ENCODE results near the gene LGALS3BP.
A peak's percentile ranks its signal among the peaks of the same experiment; 100 is the strongest.
"Not testable (repeated sequence)": the region's sequence is repeated elsewhere in the genome, so short reads cannot be mapped to it uniquely, and the experiment has no call there.

Gene LGALS3BP

GRCh38 chr17:78979780-78980623, at the start of gene LGALS3BP:
LGALS3BP (minus strand) TSS chr17:78979923; CDS start chr17:78977191, 2,732 bp downstream.
- DNase-seq, result peak; percentile 28

GRCh38 chr17:79028496-79029326, 49.0 kb upstream of the LGALS3BP start:
- no peak for DNase-seq

- DNase-seq, result no peak
Measured at GRCh38 chr17:79027925-79028491, 48.3 kb upstream of the LGALS3BP start.

GRCh38 chr17:79027274-79027924, 47.7 kb upstream of the LGALS3BP start:
- no peak for DNase-seq

- DNase-seq, result no peak
Measured at GRCh38 chr17:79026376-79027273, 46.9 kb upstream of the LGALS3BP start.

GRCh38 chr17:79024901-79025737, 45.4 kb upstream of the LGALS3BP start:
- DNase-seq, result no peak

- DNase-seq, result peak; percentile 33
Measured at GRCh38 chr17:79023886-79024771, 44.4 kb upstream of the LGALS3BP start, which contains the start of gene C1QTNF1. C1QTNF1 (plus strand) TSS chr17:79024169; CDS start chr17:79043969, 19,800 bp downstream.

GRCh38 chr17:79023180-79023705, 43.5 kb upstream of the LGALS3BP start:
- no peak for DNase-seq

- no peak for DNase-seq
Measured at GRCh38 chr17:79022507-79022991, 42.8 kb upstream of the LGALS3BP start.

GRCh38 chr17:79021929-79022328, 42.2 kb upstream of the LGALS3BP start:
- DNase-seq, result not testable (repeated sequence)

- DNase-seq, result no peak
Measured at GRCh38 chr17:79020631-79021301, 41.0 kb upstream of the LGALS3BP start.

GRCh38 chr17:79019632-79020584, 40.2 kb upstream of the LGALS3BP start:
- DNase-seq, result peak; percentile 56

- DNase-seq, result no peak
Measured at GRCh38 chr17:79019261-79019631, 39.5 kb upstream of the LGALS3BP start.

GRCh38 chr17:79018370-79018695, 38.6 kb upstream of the LGALS3BP start:
- no peak for DNase-seq

- DNase-seq, result no peak
Measured at GRCh38 chr17:79017546-79018369, 38.0 kb upstream of the LGALS3BP start.

- DNase-seq, result no peak
Measured at GRCh38 chr17:79014158-79014758, 34.5 kb upstream of the LGALS3BP start.
